COLO668 (cell line): Measurements from ENCODE around the gene NXPE2.

Source experiments
- DNase-seq: peaks from one replicate; lab custom pipeline; 2025; ENCODE audit not compliant: unreplicated experiment; lab: John Stamatoyannopoulos, UW

Gene NXPE2

GRCh38 chr11:114738954-114739353 is 60.6 kb downstream of the NXPE2 start:
- peak; percentile 46 for DNase-seq

- no peak for DNase-seq
Observed at GRCh38 chr11:114745150-114745671, 66.9 kb downstream of the NXPE2 start.

- no peak for DNase-seq
Observed at GRCh38 chr11:114746013-114746412, 67.7 kb downstream of the NXPE2 start.
